Measurements from ENCODE around the gene CCL3.

DNA sequence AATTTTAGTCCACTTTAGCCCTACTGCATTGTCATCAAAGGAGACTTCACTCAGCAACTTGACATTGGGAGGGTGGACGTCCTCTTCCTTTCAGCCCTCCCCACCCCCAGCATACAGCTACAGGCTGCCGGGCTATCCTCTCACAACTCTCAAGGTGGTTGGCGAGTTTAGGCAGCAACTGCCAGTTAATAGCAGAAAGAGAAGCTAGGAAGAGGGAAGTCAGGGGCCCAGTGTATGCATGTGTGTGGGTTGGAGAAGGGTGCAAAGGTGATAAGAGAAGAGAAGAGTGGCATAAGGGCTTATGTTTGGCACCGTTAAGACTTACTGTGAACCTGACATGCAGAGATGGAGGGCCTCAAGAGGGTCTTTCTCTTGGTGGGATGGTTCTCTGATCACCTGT is 45.5 kb upstream of the CCL3 start:
- TF ChIP-seq, protein P1, sequence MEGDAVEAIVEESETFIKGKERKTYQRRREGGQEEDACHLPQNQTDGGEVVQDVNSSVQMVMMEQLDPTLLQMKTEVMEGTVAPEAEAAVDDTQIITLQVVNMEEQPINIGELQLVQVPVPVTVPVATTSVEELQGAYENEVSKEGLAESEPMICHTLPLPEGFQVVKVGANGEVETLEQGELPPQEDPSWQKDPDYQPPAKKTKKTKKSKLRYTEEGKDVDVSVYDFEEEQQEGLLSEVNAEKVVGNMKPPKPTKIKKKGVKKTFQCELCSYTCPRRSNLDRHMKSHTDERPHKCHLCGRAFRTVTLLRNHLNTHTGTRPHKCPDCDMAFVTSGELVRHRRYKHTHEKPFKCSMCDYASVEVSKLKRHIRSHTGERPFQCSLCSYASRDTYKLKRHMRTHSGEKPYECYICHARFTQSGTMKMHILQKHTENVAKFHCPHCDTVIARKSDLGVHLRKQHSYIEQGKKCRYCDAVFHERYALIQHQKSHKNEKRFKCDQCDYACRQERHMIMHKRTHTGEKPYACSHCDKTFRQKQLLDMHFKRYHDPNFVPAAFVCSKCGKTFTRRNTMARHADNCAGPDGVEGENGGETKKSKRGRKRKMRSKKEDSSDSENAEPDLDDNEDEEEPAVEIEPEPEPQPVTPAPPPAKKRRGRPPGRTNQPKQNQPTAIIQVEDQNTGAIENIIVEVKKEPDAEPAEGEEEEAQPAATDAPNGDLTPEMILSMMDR (IDR thresholded peaks at IDR 0.05) = no peak
- TF ChIP-seq POLR2A (IDR thresholded peaks at IDR 0.05) = no peak

Measured in thyroid gland (tissue), 4 donors.